C4-2B (cell line): ENCODE measurements around the gene MCF2L.

Source experiments
- ZFX ChIP-seq: fragments of 450-650 bp; IDR thresholded peaks from 2 replicates; pipeline ENCODE4 v1.6.1; 2017
- TF ChIP-seq, protein P1 (sequence below): fragments of 450-650 bp; conservative IDR thresholded peaks from 2 replicates; pipeline ENCODE4 v1.5.1; 2017; ENCODE audit warnings: mild to moderate bottlenecking

DNA sequence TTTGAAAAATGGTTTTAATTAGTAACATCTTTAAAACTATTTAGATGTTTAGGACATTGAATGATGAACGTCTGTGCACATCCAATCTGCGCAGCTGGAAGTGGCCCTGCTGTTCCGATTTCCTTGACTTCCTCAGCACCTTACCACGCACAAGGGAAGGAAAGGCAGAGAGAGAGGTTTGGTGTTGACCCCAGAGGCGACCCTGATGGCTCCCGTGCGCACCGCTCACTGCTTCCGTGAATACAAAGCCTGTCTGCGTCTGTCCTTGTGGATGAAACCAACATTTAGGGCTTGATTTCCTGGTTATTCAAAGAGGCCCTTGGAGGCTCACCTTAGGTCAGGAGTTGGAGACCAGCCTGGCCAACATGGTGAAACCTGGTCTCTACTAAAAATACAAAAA lies 8.5 kb downstream of the MCF2L start:
- TF ChIP-seq, protein P1, sequence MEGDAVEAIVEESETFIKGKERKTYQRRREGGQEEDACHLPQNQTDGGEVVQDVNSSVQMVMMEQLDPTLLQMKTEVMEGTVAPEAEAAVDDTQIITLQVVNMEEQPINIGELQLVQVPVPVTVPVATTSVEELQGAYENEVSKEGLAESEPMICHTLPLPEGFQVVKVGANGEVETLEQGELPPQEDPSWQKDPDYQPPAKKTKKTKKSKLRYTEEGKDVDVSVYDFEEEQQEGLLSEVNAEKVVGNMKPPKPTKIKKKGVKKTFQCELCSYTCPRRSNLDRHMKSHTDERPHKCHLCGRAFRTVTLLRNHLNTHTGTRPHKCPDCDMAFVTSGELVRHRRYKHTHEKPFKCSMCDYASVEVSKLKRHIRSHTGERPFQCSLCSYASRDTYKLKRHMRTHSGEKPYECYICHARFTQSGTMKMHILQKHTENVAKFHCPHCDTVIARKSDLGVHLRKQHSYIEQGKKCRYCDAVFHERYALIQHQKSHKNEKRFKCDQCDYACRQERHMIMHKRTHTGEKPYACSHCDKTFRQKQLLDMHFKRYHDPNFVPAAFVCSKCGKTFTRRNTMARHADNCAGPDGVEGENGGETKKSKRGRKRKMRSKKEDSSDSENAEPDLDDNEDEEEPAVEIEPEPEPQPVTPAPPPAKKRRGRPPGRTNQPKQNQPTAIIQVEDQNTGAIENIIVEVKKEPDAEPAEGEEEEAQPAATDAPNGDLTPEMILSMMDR = no peak
- no peak for TF ChIP-seq ZFX
